SK-N-SH treated with all-trans-retinoic acid at 6 μM for 48 hours (cell line): ENCODE results near the gene IL20RA.
A peak's percentile ranks its signal among the peaks of the same experiment; 100 is the strongest.

Source experiments
- ATAC-seq: fragments of 200-7000 bp; cut with Tn5 transposase; 3 replicates; pipeline ENCODE4 v1.9.1; 2020; ENCODE audit warnings: mild to moderate bottlenecking, moderate library complexity
- ARNTL ChIP-seq: fragments of 450-650 bp; formaldehyde crosslinking; IDR thresholded peaks from 2 replicates; pipeline ENCODE4 v1.5.0; 2020; ENCODE audit warnings: low read depth, mild to moderate bottlenecking, moderate library complexity, borderline replicate concordance
- CREB5 ChIP-seq: fragments of 250-450 bp; sonication (Bioruptor Pico); IDR thresholded peaks from 2 replicates; pipeline ENCODE4 v1.5.1; 2020; ENCODE audit warnings: low read depth, mild to moderate bottlenecking, moderate library complexity
- CSRNP3 ChIP-seq: fragments of 250-450 bp; sonication (Bioruptor Pico); IDR thresholded peaks from 2 replicates; pipeline ENCODE4 v1.5.1; 2021; ENCODE audit warnings: mild to moderate bottlenecking, moderate library complexity
- ESRRG ChIP-seq: fragments of 250-450 bp; sonication (Bioruptor Pico); IDR thresholded peaks from 2 replicates; pipeline ENCODE4 v1.6.1; 2021; ENCODE audit warnings: mild to moderate bottlenecking
- ISL1 ChIP-seq: fragments of 250-450 bp; sonication (Bioruptor Pico); IDR thresholded peaks from 2 replicates; pipeline ENCODE4 v2.1.2; 2022; ENCODE audit warnings: mild to moderate bottlenecking, moderate library complexity
- PATZ1 ChIP-seq: fragments of 250-450 bp; sonication (Bioruptor Pico); IDR thresholded peaks from 2 replicates; pipeline ENCODE4 v1.8.0; 2020; ENCODE audit warnings: mild to moderate bottlenecking, moderate library complexity, borderline replicate concordance
- POU6F1 ChIP-seq: fragments of 250-450 bp; sonication (Bioruptor Pico); IDR thresholded peaks from 2 replicates; pipeline ENCODE4 v1.8.0; 2021; ENCODE audit warnings: low read depth, mild to moderate bottlenecking, moderate library complexity, borderline replicate concordance
- PPARA ChIP-seq: fragments of 250-450 bp; sonication (Bioruptor Pico); IDR thresholded peaks from 2 replicates; pipeline ENCODE4 v1.5.0; 2020; ENCODE audit warnings: mild to moderate bottlenecking, borderline replicate concordance
- SNAI2 ChIP-seq: fragments of 250-450 bp; sonication (Bioruptor Pico); IDR thresholded peaks from 2 replicates; pipeline ENCODE4 v1.5.0; 2020; ENCODE audit warnings: mild to moderate bottlenecking, moderate library complexity
- TCF4 ChIP-seq: fragments of 250-450 bp; sonication (Bioruptor Pico); IDR thresholded peaks from 2 replicates; pipeline ENCODE4 v1.8.0; 2021; ENCODE audit warnings: mild to moderate bottlenecking, moderate library complexity, borderline replicate concordance
- TSHZ2 ChIP-seq: fragments of 250-450 bp; sonication (Bioruptor Pico); IDR thresholded peaks from 2 replicates; pipeline ENCODE4 v1.5.0; 2020; ENCODE audit warnings: mild to moderate bottlenecking, moderate library complexity
- ZNF565 ChIP-seq: fragments of 450-650 bp; formaldehyde crosslinking; conservative IDR thresholded peaks from 2 replicates; pipeline ENCODE4 v1.5.0; 2020; ENCODE audit warnings: low read depth, mild to moderate bottlenecking, moderate library complexity
- ZNF70 ChIP-seq: fragments of 450-650 bp; formaldehyde crosslinking; IDR thresholded peaks from 2 replicates; pipeline ENCODE4 v1.5.0; 2020; ENCODE audit warnings: mild to moderate bottlenecking, moderate library complexity
- ZNF8 ChIP-seq: fragments of 450-650 bp; formaldehyde crosslinking; IDR thresholded peaks from 2 replicates; pipeline ENCODE4 v1.5.0; 2020; ENCODE audit warnings: mild to moderate bottlenecking, moderate library complexity

Gene IL20RA

GRCh38 chr6:137013738-137014602 is 30.8 kb downstream of the IL20RA start:
- TF ChIP-seq ZNF565 (CRISPR knock-in tag) (0 out of 2 replicates have a peak, but pooled peaks have one; percentile 25), TCF4 (CRISPR knock-in tag) (peak; percentile 99), CREB5 (CRISPR knock-in tag) (peak; percentile 76; the same call in 1 of the 2 replicates), ISL1 (CRISPR knock-in tag) (peak; percentile 87), PPARA (no peak), CSRNP3 (CRISPR knock-in tag) (no peak), ESRRG (CRISPR knock-in tag) (peak; percentile 65; the same call in 1 of the 2 replicates), TSHZ2 (CRISPR knock-in tag) (peak; percentile 75)
- ATAC-seq = peak; percentile 91

GRCh38 chr6:137013031-137013430 is 31.7 kb downstream of the IL20RA start:
- no peak for ATAC-seq

More at GRCh38 chr6:137013031-137013430, 31.7 kb downstream of the IL20RA start:
- TF ChIP-seq CSRNP3 (CRISPR knock-in tag) = no peak
- no peak for TF ChIP-seq ZNF8 (CRISPR knock-in tag)
- TF ChIP-seq TCF4 (CRISPR knock-in tag) = no peak
- TF ChIP-seq CREB5 (CRISPR knock-in tag) = no peak
- TF ChIP-seq ARNTL (CRISPR knock-in tag) = no peak
- no peak for TF ChIP-seq ISL1 (CRISPR knock-in tag)
- TF ChIP-seq TSHZ2 (CRISPR knock-in tag) = no peak
- TF ChIP-seq SNAI2 (CRISPR knock-in tag) = no peak
- TF ChIP-seq ZNF70 (CRISPR knock-in tag) = no peak
- no peak for TF ChIP-seq PATZ1
- no peak for TF ChIP-seq POU6F1 (CRISPR knock-in tag)
- no peak for TF ChIP-seq ZNF565 (CRISPR knock-in tag)
